H9 (cell line): ENCODE data around the gene NPFF. TPM values are rescaled to one million over a fixed set of nuclear protein-coding genes. Genes with fewer than 3 reads are reported as not detected.

ENCODE experiments used
- DNase-seq: peaks from one replicate; pipeline ENCODE4 v3.0.0-alpha.2; 2017
- H2AFZ ChIP-seq: one replicate; pipeline ENCODE4 v1.6.1; 2013; ENCODE audit warnings: mild to moderate bottlenecking, low read length, control low read depth, moderate library complexity
- H2AK5ac ChIP-seq: 2 replicates; pipeline ENCODE4 v1.6.1; 2013; ENCODE audit warnings: low read length, control low read depth, mixed read lengths; ENCODE audit not compliant: insufficient read length
- H2BK120ac ChIP-seq: one replicate; pipeline ENCODE4 v1.6.1; 2013; ENCODE audit warnings: low read depth, mild to moderate bottlenecking, low read length, control low read depth, inconsistent platforms; ENCODE audit not compliant: poor library complexity, severe bottlenecking
- H2BK12ac ChIP-seq: 2 replicates; pipeline ENCODE4 v1.6.1; 2013; ENCODE audit warnings: low read length, control low read depth, mixed read lengths, low read depth; ENCODE audit not compliant: insufficient read length
- H2BK15ac ChIP-seq: 2 replicates; pipeline ENCODE4 v1.6.1; 2013; ENCODE audit warnings: low read depth, low read length, control low read depth
- H2BK20ac ChIP-seq: one replicate; pipeline ENCODE4 v1.6.1; 2013; ENCODE audit warnings: low read depth, mild to moderate bottlenecking, low read length, control low read depth, inconsistent platforms; ENCODE audit not compliant: poor library complexity, severe bottlenecking
- H2BK5ac ChIP-seq: 2 replicates; pipeline ENCODE4 v1.6.1; 2013; ENCODE audit warnings: low read length, control low read depth, mixed read lengths; ENCODE audit not compliant: insufficient read length
- H3K14ac ChIP-seq: 2 replicates; pipeline ENCODE4 v1.6.1; 2013; ENCODE audit warnings: low read length, control low read depth; ENCODE audit not compliant: insufficient read depth
- H3K18ac ChIP-seq: 2 replicates; pipeline ENCODE4 v1.6.1; 2013; ENCODE audit warnings: low read depth, mild to moderate bottlenecking, mixed read lengths, low read length, control low read depth; ENCODE audit not compliant: insufficient read length
- H3K23ac ChIP-seq: 2 replicates; pipeline ENCODE4 v1.6.1; 2013; ENCODE audit warnings: low read length, control low read depth, mixed read lengths, low read depth; ENCODE audit not compliant: insufficient read length
- H3K23me2 ChIP-seq: 2 replicates; pipeline ENCODE4 v1.6.1; 2013; ENCODE audit warnings: low read depth, mild to moderate bottlenecking, mixed read lengths, low read length, control low read depth; ENCODE audit not compliant: insufficient read length, poor library complexity, severe bottlenecking
- H3K27ac ChIP-seq: 2 replicates; pipeline ENCODE4 v1.5.1; 2013; ENCODE audit warnings: low read length, control low read depth, mixed read lengths, low read depth; ENCODE audit not compliant: insufficient read length
- H3K27me3 ChIP-seq: 2 replicates; pipeline ENCODE4 v1.6.1; 2013; ENCODE audit warnings: low read length, control low read depth, inconsistent platforms; ENCODE audit not compliant: insufficient read depth
- H3K4ac ChIP-seq: 2 replicates; pipeline ENCODE4 v1.6.1; 2013; ENCODE audit warnings: low read depth, mild to moderate bottlenecking, control low read depth, inconsistent platforms, low read length, moderate library complexity
- H3K4me1 ChIP-seq: 2 replicates; pipeline ENCODE4 v1.6.1; 2013; ENCODE audit warnings: low read length, control low read depth, inconsistent platforms; ENCODE audit not compliant: insufficient read depth
- H3K4me2 ChIP-seq: 2 replicates; pipeline ENCODE4 v1.6.1; 2013; ENCODE audit warnings: low read length, control low read depth, mixed read lengths; ENCODE audit not compliant: insufficient read length, insufficient read depth
- H3K56ac ChIP-seq: 2 replicates; pipeline ENCODE4 v1.6.1; 2013; ENCODE audit warnings: low read depth, mild to moderate bottlenecking, mixed read lengths, low read length, control low read depth; ENCODE audit not compliant: insufficient read length
- H3K79me1 ChIP-seq: 2 replicates; pipeline ENCODE4 v1.6.1; 2013; ENCODE audit warnings: low read depth, mild to moderate bottlenecking, moderate library complexity, low read length, control low read depth, inconsistent platforms; ENCODE audit not compliant: insufficient read depth, poor library complexity, severe bottlenecking
- H3K79me2 ChIP-seq: 2 replicates; pipeline ENCODE4 v1.6.1; 2013; ENCODE audit warnings: low read length, control low read depth, inconsistent platforms; ENCODE audit not compliant: insufficient read depth
- H3K9ac ChIP-seq: 2 replicates; pipeline ENCODE4 v1.6.1; 2013; ENCODE audit warnings: low read length, control low read depth, mixed read lengths; ENCODE audit not compliant: insufficient read length; ENCODE audit errors: extremely low read depth
- H3K9me3 ChIP-seq: one replicate; pipeline ENCODE4 v1.6.1; 2013; ENCODE audit warnings: low read depth, low read length, inconsistent platforms; ENCODE audit not compliant: control insufficient read depth
- H3T11ph ChIP-seq: one replicate; pipeline ENCODE4 v1.6.1; 2013; ENCODE audit warnings: mild to moderate bottlenecking, low read length, control low read depth, inconsistent platforms
- H4K20me1 ChIP-seq: one replicate; pipeline ENCODE4 v1.6.1; 2013; ENCODE audit not compliant: control insufficient read depth, insufficient read length, insufficient read depth
- H4K5ac ChIP-seq: 2 replicates; pipeline ENCODE4 v1.6.1; 2013; ENCODE audit warnings: low read depth, mild to moderate bottlenecking, mixed read lengths, low read length, control low read depth; ENCODE audit not compliant: insufficient read length
- H4K8ac ChIP-seq: replicated peaks from 2 replicates; pipeline ENCODE4 v1.6.1; 2013; ENCODE audit warnings: low read length, control low read depth, mixed read lengths, low read depth; ENCODE audit not compliant: insufficient read length
- H4K91ac ChIP-seq: 2 replicates; pipeline ENCODE4 v1.6.1; 2013; ENCODE audit warnings: low read depth, mild to moderate bottlenecking, moderate library complexity, mixed read lengths, low read length, control low read depth; ENCODE audit not compliant: insufficient read length
- H3K27ac Mint-ChIP-seq, 3 experiments: 2 replicates in 2 of 3; 3 replicates in 1 of 3; pipeline ENCODE4 v1.8.0; 2020 to 2021; ENCODE audit warnings: mixed read lengths in 3 of 3, mild to moderate bottlenecking in 1 of 3, moderate library complexity in 1 of 3
- H3K27me3 Mint-ChIP-seq: 2 replicates; pipeline ENCODE4 v1.8.0; 2021; ENCODE audit warnings: low read depth, mild to moderate bottlenecking, moderate library complexity, mixed read lengths
- H3K36me3 Mint-ChIP-seq, 3 experiments: 2 replicates in 2 of 3; 3 replicates in 1 of 3; pipeline ENCODE4 v1.8.0; 2020 to 2021; ENCODE audit warnings: low read depth in 3 of 3, mixed read lengths in 3 of 3; ENCODE audit not compliant: insufficient read depth in 1 of 3
- H3K4me1 Mint-ChIP-seq, 2 experiments: 2 replicates each; pipeline ENCODE4 v1.8.0; 2020; ENCODE audit warnings: mixed read lengths in 2 of 2
- H3K4me3 Mint-ChIP-seq, 2 experiments: 2 replicates in 1 of 2; 3 replicates in 1 of 2; pipeline ENCODE4 v1.8.0; 2020 to 2021; ENCODE audit warnings: mild to moderate bottlenecking in 2 of 2, mixed read lengths in 2 of 2, moderate library complexity in 1 of 2
- H3K9me3 Mint-ChIP-seq, 2 experiments: 2 replicates in 1 of 2; 3 replicates in 1 of 2; pipeline ENCODE4 v1.8.0; 2020; ENCODE audit warnings: mild to moderate bottlenecking in 2 of 2, mixed read lengths in 2 of 2, moderate library complexity in 1 of 2
- CTCF ChIP-seq: fragments of 200-600 bp; sonication (generic); conservative IDR thresholded peaks from 3 replicates; pipeline ENCODE4 v1.8.0; 2021; ENCODE audit warnings: antibody characterized with exemption, mild to moderate bottlenecking
- WGBS: extraction: QIAGEN DNeasy Blood & Tissue Kit; methylation state at CpG from one replicate; pipeline ENCODE4 v1.1.7; 2013; ENCODE audit warnings: missing lambda C conversion rate, low lambda C conversion rate, mixed read lengths; ENCODE audit not compliant: insufficient read length; ENCODE audit errors: extremely low coverage; 5-methylcytosine and 5-hydroxymethylcytosine counted together
- total RNA-seq: library from RNA; stranded (reverse); gene quantifications from 2 replicates; pipeline ENCODE4 v1.2.1, GENCODE V29; 2021

The NPFF gene
- total RNA-seq, 1 experiment from 2014 or later = not detected

- no peaks in the 10 kb centered on the region for H3K27me3 Mint-ChIP-seq
- no CpG with 5 or more reads among the region's 2 CpGs for WGBS
- Histone ChIP-seq H3K27ac (no peak overlapping the region), H3K79me1 (no peaks in the 10 kb centered on the region), H3K23me2 (no peaks in the 10 kb centered on the region), H2AK5ac (no peak overlapping the region), H3K4me2 (no peak overlapping the region), H3K56ac (no peak overlapping the region), H2BK12ac (no peak overlapping the region), H2BK20ac (no peak overlapping the region), H3K4ac (no peak overlapping the region), H4K5ac (no peak overlapping the region), H3K79me2 (no peaks in the 10 kb centered on the region), H4K20me1 (no peaks in the 10 kb centered on the region), H3K14ac (no peak overlapping the region), H3K9ac (no peak overlapping the region), H2BK15ac (no peak overlapping the region), H2BK120ac (no peak overlapping the region), H4K91ac (no peak overlapping the region), H3K4me1 (no peaks in the 10 kb centered on the region), H3K9me3 (no peaks in the 10 kb centered on the region), H2AFZ (no peak overlapping the region), H3K18ac (no peak overlapping the region), H3T11ph (no peak overlapping the region), H2BK5ac (no peak overlapping the region), H4K8ac (no peak overlapping the region), H3K27me3 (no peaks in the 10 kb centered on the region), H3K23ac (no peak overlapping the region)
- H3K4me3 Mint-ChIP-seq = no peak overlapping the region
- no peaks in the 10 kb centered on the region for H3K4me1 Mint-ChIP-seq
- H3K9me3 Mint-ChIP-seq = no peaks in the 10 kb centered on the region
- H3K27ac Mint-ChIP-seq = no peak overlapping the region
- H3K36me3 Mint-ChIP-seq = peaks cover 12 to 52% (median 35%) of the 10 kb centered on the region in 3 experiments; a peak in 6 of 7 replicates
- TF ChIP-seq CTCF = no peak
- DNase-seq = no peak
Observed at GRCh38 chr12:53533471-53533870, 26.2 kb upstream of the NPFF start.
